Stimulated activated CD8-positive, alpha-beta memory T cell treated with anti-CD3 and anti-CD28 coated beads, Interleukin-15, amount 100 ng/mL, for 48 hours (primary cell): ENCODE measurements around the gene PRDM16.

ENCODE experiments used
- DNase-seq, 2 donors: peaks; one replicate each; pipeline ENCODE4 v3.0.0-alpha.2; 2020; ENCODE audit warnings: low read depth in 2 of 2

PRDM16 gene

DNA sequence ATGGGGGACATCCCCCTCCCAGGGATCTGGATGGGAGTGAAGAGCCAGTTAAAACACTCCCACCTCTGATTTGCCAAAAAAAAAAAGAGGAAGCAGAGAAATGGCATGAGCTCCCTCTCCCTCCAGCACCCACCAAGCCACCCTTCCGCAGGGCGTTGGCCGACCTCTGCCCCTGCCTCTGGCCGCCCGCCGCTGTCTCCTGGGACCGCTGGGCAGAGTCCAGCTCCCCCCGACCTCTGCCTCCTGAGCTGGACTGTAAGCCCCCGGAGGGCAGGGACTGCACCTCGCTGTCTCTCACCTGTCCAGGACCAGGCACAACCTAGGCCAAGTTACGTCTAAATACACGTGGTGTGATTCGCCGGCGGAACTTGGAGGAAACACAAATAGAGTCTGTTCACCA, 174.3 kb downstream of the PRDM16 start:
- DNase-seq: no peak

DNA sequence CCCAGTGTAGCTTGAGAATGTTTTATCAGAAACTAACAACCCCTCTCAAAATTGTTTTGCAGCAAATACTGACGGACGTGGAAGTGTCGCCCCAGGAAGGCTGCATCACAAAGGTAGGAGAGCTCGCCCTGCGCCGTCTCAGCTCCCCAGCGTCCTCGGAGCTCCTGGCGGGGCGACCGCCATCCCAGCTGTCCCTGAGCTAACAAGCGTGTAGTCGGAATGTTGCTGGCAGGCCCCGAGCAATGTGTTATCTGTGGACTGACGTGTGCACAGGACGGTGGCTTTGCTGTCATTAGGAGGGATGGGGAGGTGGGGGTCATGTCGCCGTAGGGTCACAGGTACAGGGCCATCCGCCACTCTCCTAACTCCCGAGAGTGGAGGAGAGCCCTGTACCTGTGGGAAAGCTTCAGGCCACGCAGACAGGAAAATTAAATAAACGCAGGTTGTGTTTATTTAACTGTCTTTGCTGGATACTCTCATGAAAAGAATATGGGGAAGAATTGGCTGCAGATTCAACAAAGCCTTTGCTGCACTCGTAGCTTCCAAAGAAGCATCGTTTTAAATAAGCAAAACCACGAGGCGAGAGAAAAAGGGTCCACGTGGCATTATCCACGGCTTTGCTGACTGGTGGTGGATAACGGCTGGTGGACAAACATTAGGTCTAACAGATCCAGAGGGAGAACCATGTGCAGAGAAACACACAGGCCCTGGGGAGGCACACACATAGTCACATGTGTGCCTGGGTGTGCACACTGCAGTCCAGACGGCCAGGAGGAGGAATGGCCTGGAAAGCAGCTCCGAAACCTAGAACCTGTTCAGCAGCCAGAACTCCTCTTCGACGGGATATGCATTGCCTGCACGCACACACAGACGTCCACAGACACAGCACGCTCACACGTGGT, 175.3 kb downstream of the PRDM16 start:
- no peak for DNase-seq

DNA sequence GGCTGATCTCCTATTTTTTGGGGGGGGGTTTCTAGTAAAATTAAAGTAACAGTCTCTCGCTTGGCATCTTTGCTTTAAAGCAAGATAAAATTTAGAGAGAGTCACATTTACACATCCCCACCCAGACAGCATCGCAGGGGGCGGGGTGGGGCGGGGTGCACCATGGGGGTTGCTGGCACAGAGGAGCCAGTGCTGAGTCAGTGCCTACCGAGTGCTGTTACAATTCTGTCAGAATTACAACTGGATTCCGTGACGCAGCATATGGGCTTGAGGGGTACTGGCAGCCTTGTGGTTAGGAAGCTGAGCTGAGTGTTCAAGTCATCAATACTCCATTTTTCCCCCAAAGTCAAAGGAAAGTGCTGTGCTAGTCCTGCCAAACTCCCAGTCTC, 175.9 kb downstream of the PRDM16 start:
- no peak for DNase-seq

DNA sequence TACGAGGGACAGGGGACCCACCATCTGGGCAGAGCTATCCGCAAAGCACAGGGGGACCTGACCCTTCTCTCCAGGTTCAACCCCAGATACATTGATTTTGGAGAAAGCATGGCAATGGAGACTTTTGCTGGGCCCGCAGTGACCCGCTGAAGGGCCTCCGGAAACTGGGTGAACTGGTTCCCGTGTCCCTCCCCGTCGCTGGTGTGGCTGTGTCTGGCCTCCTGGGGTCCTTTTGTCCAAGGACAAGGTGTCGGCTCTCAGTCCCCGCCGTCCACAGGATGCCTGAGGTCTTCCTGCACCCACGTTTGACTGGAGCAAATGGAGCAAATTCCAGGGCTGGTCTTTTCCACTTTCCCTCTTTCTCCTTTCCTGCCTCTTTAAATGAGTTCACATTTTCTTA, 176.3 kb downstream of the PRDM16 start:
- DNase-seq: no peak

DNA sequence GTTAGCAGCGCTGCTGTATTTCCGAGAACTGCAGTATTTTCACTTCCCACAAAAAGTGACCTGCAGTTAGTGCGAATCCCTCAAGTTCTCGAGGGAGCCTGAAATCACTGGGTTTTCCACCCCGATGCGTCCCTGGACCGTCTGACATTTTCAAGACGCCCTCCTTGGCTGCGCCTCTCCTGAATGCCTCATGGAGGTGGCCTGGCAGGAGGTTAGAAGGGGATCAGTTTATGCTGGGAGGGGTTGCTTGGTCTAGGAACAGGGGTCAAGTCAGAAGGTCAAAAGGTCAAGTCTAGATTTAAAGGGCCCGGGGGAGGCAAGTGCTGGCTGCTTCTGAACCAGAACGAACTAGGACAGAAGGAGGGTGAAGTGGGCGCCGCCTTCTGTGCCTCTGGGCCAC, 176.8 kb downstream of the PRDM16 start:
- DNase-seq: no peak

DNA sequence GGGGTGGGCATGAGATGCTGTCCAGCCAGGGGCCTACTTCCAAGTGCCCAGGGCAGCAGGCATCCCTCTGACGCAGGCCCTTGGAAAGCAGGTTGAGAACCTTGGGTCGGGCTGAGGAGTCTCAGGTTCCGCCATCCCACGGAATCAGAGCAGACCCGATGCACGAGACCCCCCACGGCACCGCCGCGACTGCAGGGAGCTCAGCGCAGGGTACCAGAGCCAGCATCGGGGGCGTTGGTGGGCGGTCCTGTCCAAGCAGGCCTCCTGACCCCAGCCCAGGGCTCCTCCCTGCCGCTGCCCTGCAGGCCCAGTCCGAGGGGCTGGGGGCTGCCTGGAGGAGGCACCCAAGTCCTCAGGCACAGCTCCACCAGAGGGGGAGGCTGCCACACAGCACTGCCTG, 177.2 kb downstream of the PRDM16 start:
- DNase-seq: no peak

DNA sequence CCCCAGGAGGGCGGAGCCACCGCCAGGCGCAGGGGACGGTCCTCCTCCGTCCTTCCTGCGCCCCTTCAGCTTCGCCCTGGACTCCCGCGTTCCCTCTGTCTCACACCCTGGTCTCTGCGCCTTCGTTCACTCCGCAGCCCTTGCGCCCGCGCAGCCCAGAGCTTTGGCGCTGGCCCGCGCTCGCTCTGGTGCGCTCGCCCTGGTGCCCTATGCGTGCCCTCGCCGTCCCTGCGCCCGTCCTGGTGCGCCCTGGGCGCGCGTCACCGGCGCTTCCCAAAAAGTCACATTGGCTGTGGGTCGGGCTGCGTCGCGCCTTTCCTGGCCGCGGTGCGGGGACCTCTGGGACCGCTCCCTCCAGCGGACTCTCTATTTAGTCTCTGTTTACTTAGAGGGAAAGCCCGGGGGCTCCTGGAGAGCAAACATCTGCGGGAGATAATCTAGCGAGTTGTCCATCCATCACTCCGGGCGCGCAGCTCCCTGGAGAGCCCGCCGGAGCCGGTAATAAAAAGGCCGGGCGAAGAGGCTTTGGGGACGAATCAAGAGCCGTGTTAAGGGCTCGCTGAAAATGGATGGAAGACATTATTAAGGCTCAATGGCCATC, 178.6 kb downstream of the PRDM16 start:
- no peak for DNase-seq

DNA sequence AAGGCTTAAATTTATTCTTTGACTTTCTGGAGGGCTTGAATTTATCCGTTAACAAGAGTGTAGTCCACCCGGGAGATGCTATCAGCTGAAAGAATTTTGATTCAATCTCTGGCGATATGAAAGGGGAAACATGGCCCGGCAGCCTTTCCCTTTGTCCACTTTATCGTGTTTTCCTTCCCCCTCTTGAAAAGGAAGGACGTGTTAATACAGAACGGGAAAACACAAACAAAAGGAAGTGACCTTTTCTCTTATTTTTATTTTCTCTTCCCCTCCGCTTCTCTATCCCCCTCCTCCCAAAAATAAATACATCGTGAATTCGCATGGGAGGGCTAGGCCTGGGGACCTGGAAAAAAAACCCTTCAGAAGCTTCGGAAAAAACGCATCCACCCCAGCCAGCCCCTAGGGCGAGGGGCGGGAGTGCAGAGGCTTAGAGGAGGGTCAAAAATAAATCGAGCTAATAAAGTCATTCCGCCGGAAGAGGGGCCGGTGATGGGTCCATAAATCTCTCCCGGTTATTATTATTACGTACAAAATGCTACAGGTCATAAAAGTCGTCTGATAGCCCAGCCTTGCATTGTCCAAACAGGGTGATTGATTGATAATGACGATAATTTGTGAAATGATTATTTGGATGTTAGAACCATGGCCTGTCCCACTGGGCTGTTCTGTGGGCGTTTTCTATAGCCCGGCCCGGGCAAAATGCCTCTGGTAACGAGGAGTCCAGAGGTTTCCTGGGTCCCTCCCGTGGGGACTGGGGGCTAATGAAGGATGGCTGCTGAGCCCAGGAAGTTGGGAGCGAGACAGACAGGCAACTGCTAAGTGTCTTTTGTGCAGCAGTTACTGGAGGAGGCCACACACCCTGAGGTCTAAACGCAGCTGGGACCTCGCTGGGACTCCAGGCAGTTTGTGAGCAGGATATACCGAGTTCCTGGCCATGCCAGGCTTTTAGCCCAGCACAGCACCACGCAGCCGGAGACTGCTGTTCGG, 179.4 kb downstream of the PRDM16 start:
- DNase-seq: no peak

DNA sequence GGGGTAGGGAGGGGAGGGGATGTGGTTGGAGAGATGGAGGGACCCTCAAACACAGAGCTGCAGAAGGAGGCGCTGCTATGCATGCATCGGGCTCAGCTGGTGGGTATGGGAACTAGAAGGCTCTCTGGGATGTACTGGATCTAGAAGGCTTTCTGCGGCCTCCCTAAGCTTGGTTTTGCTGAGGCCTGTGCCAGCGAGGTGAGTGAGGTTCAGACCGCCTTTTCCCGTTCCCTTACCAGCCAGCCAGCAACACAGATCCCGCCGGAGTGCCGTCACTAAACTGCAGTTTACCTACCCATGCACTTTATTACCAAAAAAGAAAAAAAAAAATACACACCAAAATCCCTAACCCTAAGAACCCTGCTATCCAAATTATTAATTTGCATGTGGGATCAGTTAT, 180.2 kb downstream of the PRDM16 start:
- DNase-seq: no peak

DNA sequence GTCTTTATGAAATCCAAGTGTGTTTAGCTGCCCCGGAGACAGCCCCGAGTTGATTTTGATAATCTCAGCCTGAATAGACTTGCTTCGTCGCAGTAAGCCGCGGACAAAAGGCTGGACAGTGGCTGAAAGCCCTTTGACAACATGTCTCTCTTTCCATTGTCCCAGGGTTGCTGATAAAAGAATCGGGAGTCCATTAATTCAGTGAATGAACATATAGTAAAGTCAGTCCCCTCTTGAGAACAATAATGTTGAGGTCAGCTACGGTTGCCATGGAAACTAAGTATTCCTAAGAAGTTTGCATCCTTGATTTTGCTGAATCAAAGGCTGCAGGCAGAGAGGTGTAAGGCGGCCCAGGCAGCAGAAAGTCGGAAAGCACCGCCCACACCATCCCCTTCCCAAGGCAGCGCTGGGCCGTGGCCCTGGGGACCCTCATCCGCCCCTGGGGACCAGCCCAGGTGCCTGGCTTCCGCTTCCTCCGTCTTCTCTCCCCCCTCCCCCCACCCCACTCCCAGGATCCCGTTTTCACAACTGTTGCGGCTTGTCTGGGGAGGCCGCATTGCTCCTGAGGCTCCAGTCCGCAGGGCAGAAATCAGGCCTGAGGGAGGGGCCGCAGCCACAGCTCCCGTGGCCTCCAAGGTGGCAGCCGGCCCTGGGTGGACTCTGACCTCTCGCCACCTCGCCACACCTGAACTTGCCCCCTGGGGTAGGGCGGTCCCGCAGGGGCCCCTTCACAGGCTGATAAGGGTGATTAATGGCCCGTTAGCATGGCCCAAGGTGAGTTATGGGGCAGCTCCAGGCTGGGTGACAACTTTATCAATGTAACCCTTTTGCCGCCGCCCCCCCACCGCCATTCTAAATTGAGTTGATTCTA, 180.9 kb downstream of the PRDM16 start:
- no peak for DNase-seq

DNA sequence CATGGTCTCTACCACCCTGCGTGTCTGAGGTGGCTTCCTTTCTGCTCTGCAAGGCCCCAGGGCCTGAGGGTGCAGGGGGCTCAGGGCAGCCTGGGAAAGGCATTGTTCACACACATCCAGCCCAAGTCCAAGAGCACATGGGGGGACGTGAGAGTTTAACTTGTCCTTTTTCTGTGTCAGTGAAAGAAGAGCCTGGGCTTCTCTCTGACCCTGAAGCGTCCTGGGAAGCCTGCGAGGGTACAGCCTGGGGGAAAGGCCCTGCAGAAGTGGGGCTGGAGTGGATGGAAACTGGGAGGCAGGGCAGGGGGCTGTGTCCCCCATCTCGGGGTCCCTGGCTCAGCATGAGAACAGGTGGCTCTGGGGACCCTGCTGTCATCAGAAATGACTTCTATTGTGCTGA, 181.6 kb downstream of the PRDM16 start:
- no peak for DNase-seq

DNA sequence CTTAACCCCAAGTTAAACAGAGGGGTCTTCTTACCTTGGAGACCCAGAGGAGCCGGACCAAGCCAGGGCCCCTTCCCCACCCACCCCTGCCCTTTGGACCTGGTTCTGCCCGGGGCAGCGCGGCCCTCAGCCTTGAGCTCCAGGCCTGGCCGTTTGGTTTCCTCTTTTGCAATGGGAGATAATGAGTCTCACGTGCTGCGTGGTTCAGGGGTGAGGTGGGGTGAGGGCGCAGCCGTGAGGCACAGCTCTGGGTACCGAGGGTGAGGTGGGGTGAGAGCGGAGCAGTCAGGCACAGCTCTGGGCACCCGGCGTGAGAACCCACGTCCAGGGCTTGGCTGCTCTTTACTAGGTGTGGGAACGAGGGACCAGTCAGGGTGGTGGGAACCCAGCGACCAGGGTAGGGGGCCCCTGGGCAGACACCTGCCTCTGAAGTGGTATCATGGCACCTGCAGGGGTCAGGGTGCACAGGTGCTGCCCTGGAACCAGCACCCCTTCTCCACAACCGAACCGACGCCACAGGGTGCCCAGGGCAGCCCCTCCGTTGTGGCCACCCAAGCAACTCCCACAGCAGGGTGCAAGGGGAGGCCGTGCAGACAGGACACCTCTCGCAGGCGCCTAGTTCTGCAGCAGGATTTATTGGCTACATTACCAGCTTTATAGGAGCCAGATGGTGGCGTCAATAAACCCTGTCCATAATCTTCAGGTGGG, 182.2 kb downstream of the PRDM16 start:
- DNase-seq: no peak

DNA sequence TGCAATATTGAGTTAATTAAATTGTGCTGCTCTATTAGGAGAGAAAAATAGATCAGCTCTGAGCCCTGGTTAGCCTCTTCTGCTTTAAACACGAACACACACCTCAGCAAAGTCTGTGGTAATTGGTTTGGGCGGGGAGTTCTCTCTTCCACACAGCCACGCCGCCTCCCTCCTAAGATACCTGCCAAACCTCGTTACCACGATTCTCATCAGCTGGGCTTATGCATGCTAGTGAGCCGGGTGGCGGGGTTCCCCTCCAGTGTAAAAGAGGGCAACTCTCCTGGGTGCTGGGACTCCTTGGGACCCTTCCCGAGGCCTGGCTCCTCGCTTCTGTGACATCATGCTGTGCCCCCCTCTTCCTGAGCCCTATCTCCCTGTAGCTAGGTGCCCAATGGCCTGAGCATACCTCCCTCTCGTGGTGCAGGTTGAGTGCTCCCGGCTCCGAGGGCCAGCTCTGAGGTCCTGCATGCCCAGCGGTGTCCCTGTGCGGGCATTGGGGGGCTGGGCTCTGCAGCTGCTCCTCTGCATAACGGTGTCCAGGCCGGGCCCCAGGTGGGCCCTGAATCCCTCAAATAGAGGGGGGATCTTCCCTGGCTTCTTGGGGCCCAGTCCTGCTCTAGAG, 182.9 kb downstream of the PRDM16 start:
- DNase-seq: no peak

DNA sequence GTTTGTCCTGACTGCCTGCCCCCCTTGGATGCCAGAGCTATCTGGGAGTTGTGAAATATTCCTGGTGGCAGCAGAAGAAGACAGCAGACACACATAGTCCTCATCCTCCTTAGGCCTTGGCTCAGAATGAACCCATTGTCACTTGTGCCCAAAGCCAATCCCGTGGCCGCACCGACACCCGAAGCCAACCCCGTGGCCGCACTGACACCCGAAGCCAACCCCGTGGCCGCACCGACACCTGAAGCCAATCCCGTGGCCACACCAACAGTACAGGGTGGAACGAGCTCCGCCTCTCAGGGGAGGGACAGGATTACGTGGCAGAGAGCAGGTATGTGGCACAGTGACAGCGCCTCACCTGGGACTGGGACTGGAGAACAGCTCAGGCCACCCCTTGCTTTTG, 186.7 kb downstream of the PRDM16 start:
- DNase-seq: no peak

DNA sequence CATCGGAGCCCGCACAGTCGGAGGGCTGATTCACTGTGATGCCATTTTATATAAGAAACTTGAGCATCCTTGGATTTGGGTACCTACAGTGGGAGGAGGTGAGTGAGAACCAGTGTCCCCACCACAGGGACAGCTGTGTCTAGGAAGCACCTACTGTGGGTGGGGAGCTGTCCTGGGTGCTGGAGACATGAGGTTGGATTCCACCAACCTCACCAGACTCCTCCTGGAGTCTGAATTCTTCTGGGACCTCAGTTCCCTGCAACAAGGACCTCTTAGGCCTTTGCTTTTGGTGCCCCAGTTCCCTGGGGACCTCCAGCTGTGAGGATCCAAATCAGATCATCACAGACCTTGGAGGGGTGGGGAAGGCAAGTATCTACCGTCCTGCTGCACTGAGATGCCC, 188.8 kb downstream of the PRDM16 start:
- no peak for DNase-seq

DNA sequence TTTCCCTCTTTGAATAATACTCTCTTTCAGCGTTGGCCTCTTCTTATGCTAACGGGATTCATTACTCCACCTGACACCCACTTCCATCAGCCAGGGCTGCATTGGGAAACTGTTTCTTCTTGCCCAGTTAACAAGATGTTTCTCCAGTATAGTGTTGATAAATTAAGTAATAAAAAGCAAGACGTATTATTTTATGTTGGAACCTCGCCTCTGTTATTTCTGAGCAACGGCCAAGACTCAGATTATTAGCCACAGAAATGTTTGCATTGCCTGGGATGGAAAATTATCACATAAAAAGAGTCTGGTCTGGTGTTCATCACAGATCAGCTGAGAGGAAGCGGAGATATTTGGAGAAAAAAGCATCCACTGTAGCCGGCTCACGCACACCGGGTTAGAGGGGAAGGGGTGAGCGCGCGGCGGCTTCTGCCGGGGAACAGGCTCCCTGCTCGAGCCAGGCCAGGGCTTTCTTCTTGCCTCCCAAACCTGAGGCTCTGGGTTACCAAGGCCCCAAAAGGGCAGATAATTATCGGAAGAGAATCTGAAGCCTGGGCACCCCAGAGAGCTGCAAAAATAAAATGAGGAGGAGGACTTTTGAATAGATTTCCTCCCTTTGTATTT, 189.5 kb downstream of the PRDM16 start:
- DNase-seq: no peak

DNA sequence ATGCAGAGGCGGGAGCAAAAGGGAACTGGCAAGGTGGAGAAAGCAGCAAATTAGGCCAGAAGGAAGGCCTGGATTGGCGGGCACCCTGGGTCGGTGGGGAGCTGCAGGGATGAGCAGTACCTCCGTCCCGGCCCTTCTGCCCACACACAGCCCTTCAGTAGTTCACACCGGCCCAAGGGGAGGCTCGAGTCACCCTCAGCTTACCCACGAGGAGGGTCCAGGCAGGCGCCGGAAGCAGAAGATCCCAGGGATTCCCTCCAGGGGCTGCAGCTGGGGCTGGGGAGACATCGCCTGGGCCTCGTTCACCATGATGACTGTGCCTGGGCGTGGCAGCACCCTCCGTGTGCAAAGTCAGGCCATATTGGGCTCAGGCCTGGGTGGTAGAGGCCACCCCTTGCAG, 190.0 kb downstream of the PRDM16 start:
- DNase-seq: no peak

DNA sequence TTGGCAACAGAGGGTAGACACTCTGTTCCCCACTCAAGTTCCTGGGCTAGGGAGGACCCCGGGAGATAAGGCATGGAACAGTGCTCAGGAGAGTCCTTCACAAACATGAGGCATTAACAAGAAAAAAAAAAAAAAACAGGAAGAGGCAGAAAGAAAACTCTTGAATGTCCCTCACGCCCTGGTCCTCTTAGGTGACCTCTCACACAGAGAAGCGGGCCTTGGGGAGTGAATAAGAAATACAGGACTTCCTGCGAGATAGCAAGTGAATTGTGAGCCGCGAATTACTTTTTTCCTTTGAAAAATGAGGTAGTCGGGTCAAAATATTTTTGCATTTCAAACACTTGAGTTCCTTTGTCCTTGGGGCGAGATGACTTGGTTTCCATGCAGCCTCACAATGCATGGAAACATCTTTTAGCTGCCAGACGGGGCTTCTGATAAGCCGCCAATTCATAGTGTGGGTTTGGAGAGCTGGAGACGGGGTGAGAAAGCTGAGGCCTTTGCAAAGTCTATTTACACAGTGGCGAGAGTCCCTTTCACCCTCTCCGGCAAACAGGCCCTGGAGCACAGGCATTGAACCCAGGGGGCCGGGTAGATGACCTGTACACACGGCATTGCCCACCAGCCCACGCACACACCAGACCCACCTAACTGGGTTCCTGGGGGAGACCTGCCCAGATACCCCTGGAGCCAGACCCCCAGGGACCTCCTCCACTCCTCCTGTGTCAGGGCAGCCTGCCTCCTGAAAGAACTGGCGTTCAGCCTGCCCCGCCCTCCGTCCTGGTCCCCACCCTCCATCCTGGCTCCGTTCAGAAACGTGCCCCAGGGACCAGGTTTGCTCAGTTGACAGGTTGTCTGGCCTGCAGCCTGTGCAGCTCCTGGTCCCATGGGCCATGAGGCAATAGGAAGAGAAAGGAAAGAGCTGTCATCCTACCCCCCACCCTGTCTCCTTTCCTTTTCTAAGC, 192.3 kb downstream of the PRDM16 start:
- DNase-seq: no peak
